A549 (cell line): Measurements from ENCODE around the gene ZFC3H1. TPM values are rescaled to one million over a fixed set of nuclear protein-coding genes. Genes with fewer than 3 reads are reported as not detected.

Experiments
- ATAC-seq, 2 experiments: fragments of 200-7000 bp in 1 of 2; fragments of >200 bp in 1 of 2; cut with Nextera tagmentation in 1 of 2; cut with Tn5 transposase in 1 of 2; 3 replicates each; pipeline versions ENCODE4 v1.8.0 to v1.9.1; 2018 to 2020; ENCODE audit warnings: mild to moderate bottlenecking in 1 of 2, moderate library complexity in 1 of 2
- CTCF ChIA-PET: fragments of 300-600 bp; sonication (Branson Sonifier 250); formaldehyde crosslinking; extraction: SDS; loops from one replicate; lab custom pipeline; 2021; ENCODE audit warnings: antibody characterized with exemption, inconsistent platforms; lab: Yijun Ruan, JAX
- POLR2A ChIA-PET: fragments of 350-600 bp; formaldehyde crosslinking; extraction: SDS; loops from one replicate; lab custom pipeline; 2021; ENCODE audit warnings: antibody characterized with exemption, inconsistent platforms; lab: Yijun Ruan, JAX
- DNase-seq, 2 experiments: peaks; one replicate each; pipeline versions ENCODE4 v3.0.0 to v3.0.0-alpha.2; 2011 to 2016; ENCODE audit warnings: low read depth in 1 of 2, low spot score in 1 of 2
- FAIRE-seq: peaks from 2 replicates; lab custom pipeline; 2011; peaks lifted over from hg19 to GRCh38; lab: Jason Lieb, UNC
- H3K27ac ChIP-seq, 2 experiments: fragments of >200 bp; sonication (Bioruptor Twin); formaldehyde crosslinking; 3 replicates each; pipeline ENCODE4 v1.5.1; 2016 to 2017
- H3K4me1 ChIP-seq: fragments of >200 bp; sonication (Bioruptor Twin); formaldehyde crosslinking; 3 replicates; pipeline ENCODE4 v1.6.1; 2016
- H3K4me2 ChIP-seq: fragments of >200 bp; sonication (Bioruptor Twin); formaldehyde crosslinking; 3 replicates; pipeline ENCODE4 v1.6.1; 2016
- H3K4me3 ChIP-seq: fragments of >200 bp; sonication (Bioruptor Twin); formaldehyde crosslinking; 3 replicates; pipeline ENCODE4 v1.5.1; 2016
- H3K9me3 ChIP-seq: fragments of >200 bp; sonication (Bioruptor Twin); formaldehyde crosslinking; 3 replicates; pipeline ENCODE4 v1.6.1; 2016
- CBX2 ChIP-seq: fragments of 200-600 bp; sonication (generic); IDR thresholded peaks from 2 replicates; pipeline ENCODE4 v1.6.1; 2016; ENCODE audit warnings: low read depth, mild to moderate bottlenecking, borderline replicate concordance
- CBX8 ChIP-seq: fragments of 200-600 bp; sonication (generic); IDR thresholded peaks from 2 replicates; pipeline ENCODE4 v1.6.1; 2016
- CEBPB ChIP-seq, 2 experiments: fragments of >200 bp in 1 of 2; sonication (Bioruptor Twin) in 1 of 2; formaldehyde crosslinking in 1 of 2; IDR thresholded peaks; 2 replicates each; pipeline ENCODE4 v1.6.1; 2012 to 2016
- CHD4 ChIP-seq: fragments of 200-600 bp; sonication (generic); IDR thresholded peaks from 2 replicates; pipeline ENCODE4 v1.6.1; 2016; ENCODE audit warnings: antibody characterized with exemption, mild to moderate bottlenecking, borderline replicate concordance
- EHMT2 ChIP-seq: fragments of 200-600 bp; sonication (generic); IDR thresholded peaks from 2 replicates; pipeline ENCODE4 v1.6.1; 2016; ENCODE audit warnings: antibody characterized with exemption, low read depth, mild to moderate bottlenecking, moderate library complexity
- FOSB ChIP-seq: fragments of 250-450 bp; sonication (Bioruptor Pico); IDR thresholded peaks from 2 replicates; pipeline ENCODE4 v1.5.0; 2020; ENCODE audit warnings: mild to moderate bottlenecking, moderate library complexity
- FOSL2 ChIP-seq, 2 experiments: fragments of 450-650 bp in 1 of 2; fragments of >200 bp in 1 of 2; sonication (Bioruptor Twin) in 1 of 2; formaldehyde crosslinking; IDR thresholded peaks; 2 replicates each; pipeline versions ENCODE4 v1.5.0 to v1.6.1; 2016 to 2020; ENCODE audit warnings: mild to moderate bottlenecking in 1 of 2, moderate library complexity in 1 of 2
- FOXS1 ChIP-seq: fragments of 250-450 bp; sonication (Bioruptor Pico); IDR thresholded peaks from 2 replicates; pipeline ENCODE4 v1.5.0; 2020; ENCODE audit warnings: mild to moderate bottlenecking, moderate library complexity
- HEYL ChIP-seq: fragments of 250-450 bp; sonication (Bioruptor Pico); IDR thresholded peaks from 2 replicates; pipeline ENCODE4 v1.8.0; 2021; ENCODE audit warnings: mild to moderate bottlenecking, moderate library complexity
- JUNB ChIP-seq: fragments of >200 bp; sonication (Bioruptor Twin); formaldehyde crosslinking; IDR thresholded peaks from 2 replicates; pipeline ENCODE4 v1.6.1; 2016
- MAFK ChIP-seq: fragments of 450-650 bp; IDR thresholded peaks from 2 replicates; pipeline ENCODE4 v1.6.1; 2014; ENCODE audit not compliant: partially characterized antibody
- NFE2L2 ChIP-seq: fragments of 150-350 bp; conservative IDR thresholded peaks from 2 replicates; pipeline ENCODE4 v1.6.1; 2014; ENCODE audit warnings: low read length
- NPAS2 ChIP-seq: fragments of 250-450 bp; sonication (Bioruptor Pico); IDR thresholded peaks from 2 replicates; pipeline ENCODE4 v1.8.0; 2022; ENCODE audit warnings: mild to moderate bottlenecking, moderate library complexity, borderline replicate concordance
- PHF8 ChIP-seq: fragments of 200-600 bp; sonication (generic); IDR thresholded peaks from 2 replicates; pipeline ENCODE4 v1.6.1; 2016; ENCODE audit warnings: low read depth, mild to moderate bottlenecking, antibody characterized with exemption, moderate library complexity, borderline replicate concordance
- POLR2A ChIP-seq: IDR thresholded peaks from 2 replicates; pipeline ENCODE4 v1.6.1; 2012; ENCODE audit warnings: mild to moderate bottlenecking, low read length
- RCOR1 ChIP-seq: fragments of 150-350 bp; IDR thresholded peaks from 2 replicates; pipeline ENCODE4 v1.6.1; 2014; ENCODE audit warnings: antibody characterized with exemption, low read length, low read depth
- RNF2 ChIP-seq: fragments of 200-600 bp; sonication (generic); IDR thresholded peaks from 2 replicates; pipeline ENCODE4 v1.6.1; 2016; ENCODE audit warnings: low read depth, mild to moderate bottlenecking, antibody characterized with exemption, moderate library complexity, borderline replicate concordance
- SMC3 ChIP-seq: fragments of >200 bp; sonication (Bioruptor Twin); formaldehyde crosslinking; IDR thresholded peaks from 3 replicates; pipeline ENCODE4 v1.6.1; 2018; ENCODE audit warnings: inconsistent platforms
- SREBF2 ChIP-seq: fragments of 450-650 bp; IDR thresholded peaks from 2 replicates; pipeline ENCODE4 v1.6.1; 2014; ENCODE audit warnings: mild to moderate bottlenecking, moderate library complexity
- ZC3H11A ChIP-seq: fragments of 450-650 bp; IDR thresholded peaks from 2 replicates; pipeline ENCODE4 v1.6.1; 2014; ENCODE audit warnings: antibody characterized with exemption, mild to moderate bottlenecking
- ZFP36 ChIP-seq: fragments of 450-650 bp; IDR thresholded peaks from 2 replicates; pipeline ENCODE4 v1.6.1; 2014; ENCODE audit warnings: borderline replicate concordance; ENCODE audit not compliant: partially characterized antibody
- ZNF302 ChIP-seq: fragments of 250-450 bp; sonication (Bioruptor Pico); IDR thresholded peaks from 2 replicates; pipeline ENCODE4 v1.9.0; 2021; ENCODE audit warnings: inconsistent platforms, mild to moderate bottlenecking, moderate library complexity
- WGBS: methylation state at CpG from one replicate; pipeline ENCODE4 v1.1.6; 2017; ENCODE audit errors: missing lambda C conversion rate; 5-methylcytosine and 5-hydroxymethylcytosine counted together
- polyA plus RNA-seq, 4 experiments: library from polyadenylated mRNA; depleted of rRNA in 3 of 4; stranded (reverse); fragments of >200 nt; fragmentation: RNase III in 1 of 4; extraction: RNeasy Plus Mini Kit Qiagen cat#74134 plus additional on column Dnase treatment in 1 of 4; gene quantifications; 2 replicates in 3 of 4; 3 replicates in 1 of 4; pipeline ENCODE4 v1.2.3, GENCODE V29; 2011 to 2017
- TF ChIP-seq, protein P1 (sequence below): IDR thresholded peaks from 2 replicates; pipeline ENCODE4 v1.6.1; 2012; ENCODE audit warnings: low read depth, borderline replicate concordance
- TF ChIP-seq, protein P2 (sequence below): fragments of >200 bp; sonication (Bioruptor Twin); formaldehyde crosslinking; IDR thresholded peaks from 3 replicates; pipeline ENCODE4 v1.6.1; 2016
- TF ChIP-seq, protein P3 (sequence below): fragments of 250-450 bp; sonication (Bioruptor Pico); IDR thresholded peaks from 2 replicates; pipeline ENCODE4 v1.5.0; 2020; ENCODE audit warnings: low read depth, mild to moderate bottlenecking, moderate library complexity
- TF ChIP-seq, protein P4 (sequence below): fragments of 450-650 bp; IDR thresholded peaks from 2 replicates; pipeline ENCODE4 v1.6.1; 2014; ENCODE audit warnings: antibody characterized with exemption

ZFC3H1 gene
- polyA plus RNA-seq, 2 of the 4 experiments (the other 2 are of a cell fraction): 18.9 to 58.3 TPM

DNA sequence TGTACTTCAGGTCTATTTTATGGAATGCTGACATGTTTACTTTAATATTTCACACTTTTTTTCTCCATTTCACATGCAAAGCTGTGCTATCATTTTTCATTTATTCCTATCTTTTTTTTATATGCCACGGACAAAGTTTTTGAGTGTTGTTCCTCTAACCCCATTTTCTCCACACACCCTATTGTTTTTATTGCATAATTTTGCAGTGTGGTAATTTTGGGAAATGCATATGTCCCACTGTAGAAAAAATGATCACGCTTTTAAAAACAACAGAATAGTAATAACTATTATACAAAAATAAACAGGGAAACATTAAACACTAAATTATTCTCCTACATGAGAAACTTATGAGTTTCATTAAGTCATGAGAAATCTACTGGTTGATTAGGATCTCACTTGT is 14.2 kb downstream of the ZFC3H1 start:
- TF ChIP-seq CBX2 (no peak), NFE2L2 (no peak), EHMT2 (no peak), ZC3H11A (no peak), NPAS2 (no peak), MAFK (no peak), SREBF2 (no peak), JUNB (no peak), SMC3 (no peak), HEYL (CRISPR knock-in tag) (no peak), CBX8 (no peak), FOSL2 (IDR thresholded peaks at IDR 0.05) (no peak), FOSL2 (CRISPR knock-in tag; IDR thresholded peaks at IDR 0.05) (no peak), FOXS1 (CRISPR knock-in tag) (no peak), CEBPB (IDR thresholded peaks at IDR 0.05) (no peak), ZNF302 (CRISPR knock-in tag) (no peak)
- TF ChIP-seq, protein P1, sequence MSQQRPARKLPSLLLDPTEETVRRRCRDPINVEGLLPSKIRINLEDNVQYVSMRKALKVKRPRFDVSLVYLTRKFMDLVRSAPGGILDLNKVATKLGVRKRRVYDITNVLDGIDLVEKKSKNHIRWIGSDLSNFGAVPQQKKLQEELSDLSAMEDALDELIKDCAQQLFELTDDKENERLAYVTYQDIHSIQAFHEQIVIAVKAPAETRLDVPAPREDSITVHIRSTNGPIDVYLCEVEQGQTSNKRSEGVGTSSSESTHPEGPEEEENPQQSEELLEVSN: no peak
- TF ChIP-seq, protein P2, sequence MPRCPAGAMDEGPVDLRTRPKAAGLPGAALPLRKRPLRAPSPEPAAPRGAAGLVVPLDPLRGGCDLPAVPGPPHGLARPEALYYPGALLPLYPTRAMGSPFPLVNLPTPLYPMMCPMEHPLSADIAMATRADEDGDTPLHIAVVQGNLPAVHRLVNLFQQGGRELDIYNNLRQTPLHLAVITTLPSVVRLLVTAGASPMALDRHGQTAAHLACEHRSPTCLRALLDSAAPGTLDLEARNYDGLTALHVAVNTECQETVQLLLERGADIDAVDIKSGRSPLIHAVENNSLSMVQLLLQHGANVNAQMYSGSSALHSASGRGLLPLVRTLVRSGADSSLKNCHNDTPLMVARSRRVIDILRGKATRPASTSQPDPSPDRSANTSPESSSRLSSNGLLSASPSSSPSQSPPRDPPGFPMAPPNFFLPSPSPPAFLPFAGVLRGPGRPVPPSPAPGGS: no peak
- TF ChIP-seq, protein P3, sequence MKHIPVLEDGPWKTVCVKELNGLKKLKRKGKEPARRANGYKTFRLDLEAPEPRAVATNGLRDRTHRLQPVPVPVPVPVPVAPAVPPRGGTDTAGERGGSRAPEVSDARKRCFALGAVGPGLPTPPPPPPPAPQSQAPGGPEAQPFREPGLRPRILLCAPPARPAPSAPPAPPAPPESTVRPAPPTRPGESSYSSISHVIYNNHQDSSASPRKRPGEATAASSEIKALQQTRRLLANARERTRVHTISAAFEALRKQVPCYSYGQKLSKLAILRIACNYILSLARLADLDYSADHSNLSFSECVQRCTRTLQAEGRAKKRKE (CRISPR knock-in tag): no peak
- ChIA-PET CTCF (interaction anchor here (1.5 kb wide), 2 partner anchors 13 to 36 kb away, joined by 3 read pairs; partner anchors contain the start of gene TMEM19), POLR2A (no interaction called here)
- Histone ChIP-seq H3K4me1 (peaks cover 3% of the 10 kb centered on the region; the same call in 2 of the 3 replicates), H3K4me2 (no peak overlapping the region), H3K9me3 (peaks cover 14% of the 10 kb centered on the region), H3K27ac (no peak overlapping the region), H3K4me3 (no peak overlapping the region)
- ATAC-seq (no peak), FAIRE-seq (no peak), DNase-seq (no peak)
- WGBS: 89% methylated on average over 2 of the region's 2 CpGs

DNA sequence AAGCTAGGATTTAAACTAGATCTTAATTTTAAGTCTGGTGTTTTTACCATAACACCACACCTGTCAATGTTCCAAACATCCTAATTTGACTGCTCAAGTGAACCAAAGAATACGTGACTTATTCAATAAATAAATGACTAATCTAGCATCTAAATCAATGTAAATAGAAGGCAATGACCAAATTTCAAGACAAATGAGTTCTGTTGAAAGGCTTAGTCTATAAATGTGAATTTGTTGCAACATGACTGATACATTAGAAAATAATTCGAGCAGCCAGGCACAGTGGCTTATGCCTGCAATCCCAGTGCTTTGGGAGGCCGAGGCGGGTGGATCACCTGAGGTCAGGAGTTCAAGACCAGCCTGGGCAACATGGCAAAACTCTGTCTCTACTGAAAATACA is 15.1 kb downstream of the ZFC3H1 start:
- Histone ChIP-seq H3K27ac (no peak overlapping the region), H3K9me3 (peaks cover 7% of the 10 kb centered on the region), H3K4me3 (no peak overlapping the region), H3K4me2 (no peak overlapping the region), H3K4me1 (peaks cover 3% of the 10 kb centered on the region; the same call in 2 of the 3 replicates)
- FAIRE-seq: no peak
- 73% methylated on average over 4 of the region's 4 CpGs for WGBS
- POLR2A ChIA-PET: no interaction called here
- no peak for ATAC-seq
- TF ChIP-seq, protein P4, sequence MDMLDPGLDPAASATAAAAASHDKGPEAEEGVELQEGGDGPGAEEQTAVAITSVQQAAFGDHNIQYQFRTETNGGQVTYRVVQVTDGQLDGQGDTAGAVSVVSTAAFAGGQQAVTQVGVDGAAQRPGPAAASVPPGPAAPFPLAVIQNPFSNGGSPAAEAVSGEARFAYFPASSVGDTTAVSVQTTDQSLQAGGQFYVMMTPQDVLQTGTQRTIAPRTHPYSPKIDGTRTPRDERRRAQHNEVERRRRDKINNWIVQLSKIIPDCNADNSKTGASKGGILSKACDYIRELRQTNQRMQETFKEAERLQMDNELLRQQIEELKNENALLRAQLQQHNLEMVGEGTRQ: no peak
- TF ChIP-seq CBX2: no peak
- no peak for TF ChIP-seq POLR2A
- TF ChIP-seq HEYL (CRISPR knock-in tag): no peak
- TF ChIP-seq ZFP36: no peak
- no peak for TF ChIP-seq FOSB (CRISPR knock-in tag)
- TF ChIP-seq PHF8: no peak
- no peak for TF ChIP-seq SMC3
- TF ChIP-seq RCOR1: no peak
- no peak for TF ChIP-seq RNF2
- TF ChIP-seq CHD4: no peak
- no peak for DNase-seq
- CTCF ChIA-PET: interaction anchor here (0.7 to 1.5 kb wide), 4 partner anchors 12 to 111 kb away, joined by 3 read pairs; partner anchors contain the start of gene TMEM19
